MM.1S (cell line): ENCODE measurements around the gene PTP4A2.

Experiments used
- EZH2 ChIP-seq: fragments of 300-600 bp; sonication (generic); optimal IDR thresholded peaks from 2 replicates; pipeline ENCODE3; 2017; ENCODE audit warnings: low read depth, mild to moderate bottlenecking, antibody characterized with exemption, low read length, mixed read lengths
- EZH2phosphoT487 ChIP-seq: fragments of 300-600 bp; sonication (generic); IDR thresholded peaks from 2 replicates; pipeline ENCODE4 v1.6.1; 2018; ENCODE audit warnings: antibody characterized with exemption, low read length
- TF ChIP-seq, protein P1 (sequence below): fragments of 300-600 bp; sonication (generic); IDR thresholded peaks from 2 replicates; pipeline ENCODE4 v1.5.1; 2016; ENCODE audit warnings: antibody characterized with exemption, low read length, mixed read lengths

DNA sequence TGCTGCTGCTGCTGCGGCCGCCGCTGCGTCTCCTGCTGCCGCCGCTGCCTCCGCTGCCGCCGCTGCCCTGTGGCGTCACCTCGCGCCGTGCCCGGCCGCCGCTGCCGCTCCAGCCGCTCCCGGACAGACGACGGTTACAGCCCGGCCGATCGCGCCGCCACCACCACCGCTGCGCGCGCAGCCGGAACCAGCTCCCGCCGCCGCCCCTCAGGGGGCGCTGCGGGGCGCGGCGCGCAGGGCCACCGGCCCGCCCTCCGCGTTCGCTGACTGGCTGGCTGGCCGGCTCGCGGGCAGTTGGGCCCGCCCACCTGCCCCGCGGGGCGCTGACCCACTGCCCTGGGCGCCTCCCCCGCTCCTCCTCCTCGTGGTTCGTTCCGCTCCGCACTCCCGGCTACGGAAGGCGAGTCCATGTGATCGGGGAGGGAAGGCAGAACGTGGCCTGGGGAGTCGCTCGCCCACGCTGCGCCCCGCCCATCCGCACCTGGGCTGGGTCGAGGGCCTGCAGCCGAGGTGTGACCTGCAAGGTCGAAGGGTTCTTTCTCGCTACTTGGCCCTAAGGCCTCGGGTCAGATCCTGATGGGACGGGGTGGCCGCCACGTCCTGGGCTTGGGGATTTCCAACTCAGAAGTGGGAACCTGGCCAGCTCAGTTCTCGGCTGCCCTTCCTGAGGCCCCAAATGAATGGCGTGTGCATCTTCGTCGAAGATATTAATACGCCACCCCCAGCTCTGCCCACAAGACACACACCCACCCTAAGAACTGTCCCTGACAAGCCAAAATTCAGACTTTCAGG lies at the start of gene PTP4A2:
- TF ChIP-seq EZH2phosphoT487 (no peak), EZH2 (no peak)
- TF ChIP-seq, protein P1, sequence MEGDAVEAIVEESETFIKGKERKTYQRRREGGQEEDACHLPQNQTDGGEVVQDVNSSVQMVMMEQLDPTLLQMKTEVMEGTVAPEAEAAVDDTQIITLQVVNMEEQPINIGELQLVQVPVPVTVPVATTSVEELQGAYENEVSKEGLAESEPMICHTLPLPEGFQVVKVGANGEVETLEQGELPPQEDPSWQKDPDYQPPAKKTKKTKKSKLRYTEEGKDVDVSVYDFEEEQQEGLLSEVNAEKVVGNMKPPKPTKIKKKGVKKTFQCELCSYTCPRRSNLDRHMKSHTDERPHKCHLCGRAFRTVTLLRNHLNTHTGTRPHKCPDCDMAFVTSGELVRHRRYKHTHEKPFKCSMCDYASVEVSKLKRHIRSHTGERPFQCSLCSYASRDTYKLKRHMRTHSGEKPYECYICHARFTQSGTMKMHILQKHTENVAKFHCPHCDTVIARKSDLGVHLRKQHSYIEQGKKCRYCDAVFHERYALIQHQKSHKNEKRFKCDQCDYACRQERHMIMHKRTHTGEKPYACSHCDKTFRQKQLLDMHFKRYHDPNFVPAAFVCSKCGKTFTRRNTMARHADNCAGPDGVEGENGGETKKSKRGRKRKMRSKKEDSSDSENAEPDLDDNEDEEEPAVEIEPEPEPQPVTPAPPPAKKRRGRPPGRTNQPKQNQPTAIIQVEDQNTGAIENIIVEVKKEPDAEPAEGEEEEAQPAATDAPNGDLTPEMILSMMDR, result no peak
